HL-60/S4 treated with retinoic acid at 250 ng/mL for 4 days and 3 days (cell line): ENCODE measurements around the gene PHLPP1.

Source experiments
- in situ Hi-C: fragments of 300-500 bp; cut with MboI; formaldehyde crosslinking; loops from 2 replicates; pipeline ENCODE4 v1.7.0; 2022; ENCODE audit warnings: low sequenced_read_pairs

The PHLPP1 gene

GRCh38 chr18:62933261-62933887 is 218.0 kb downstream of the PHLPP1 start:
- in situ Hi-C loops, result no loop called here

DNA sequence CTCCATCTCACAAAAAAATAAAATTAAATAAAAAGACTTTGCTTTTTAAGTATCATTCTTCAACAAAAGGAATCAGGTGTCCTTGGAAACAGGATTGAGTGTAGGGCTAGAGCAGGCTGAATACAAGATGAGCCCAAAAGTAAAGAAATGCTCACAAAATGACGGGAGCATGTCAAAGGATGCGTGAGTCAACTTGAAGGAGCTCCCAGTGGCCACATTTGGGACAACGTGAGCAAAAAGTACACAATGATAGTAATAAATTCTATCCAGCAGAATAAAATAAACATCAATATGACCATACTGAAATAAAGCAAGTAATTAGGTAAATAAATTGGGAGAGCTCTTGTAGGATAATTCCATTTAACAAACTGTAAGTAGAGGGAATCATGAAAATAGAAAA is 220.7 kb downstream of the PHLPP1 start:
- in situ Hi-C loops, result no loop called here

DNA sequence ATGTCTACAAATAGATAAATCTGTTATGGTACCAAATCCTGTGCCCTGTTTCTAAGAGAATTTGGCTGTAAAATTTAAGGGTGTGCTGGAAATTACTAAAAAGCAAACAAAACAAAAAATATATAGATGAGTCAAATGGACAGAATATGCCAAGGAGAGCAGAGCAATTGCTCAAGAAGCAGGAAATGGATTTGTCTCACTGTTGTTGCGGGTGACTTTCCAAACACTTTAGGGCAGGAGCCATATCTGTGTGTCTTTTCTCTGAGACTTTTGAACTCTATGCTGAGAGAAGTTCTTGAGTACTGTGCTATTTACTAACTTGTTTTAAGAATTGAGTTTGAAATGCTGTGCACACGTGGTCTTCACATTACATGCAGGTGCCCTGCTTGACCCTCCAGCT is 221.7 kb downstream of the PHLPP1 start:
- in situ Hi-C loops, result no loop called here

GRCh38 chr18:62938006-62938405 is 222.7 kb downstream of the PHLPP1 start:
- in situ Hi-C loops, result no loop called here

DNA sequence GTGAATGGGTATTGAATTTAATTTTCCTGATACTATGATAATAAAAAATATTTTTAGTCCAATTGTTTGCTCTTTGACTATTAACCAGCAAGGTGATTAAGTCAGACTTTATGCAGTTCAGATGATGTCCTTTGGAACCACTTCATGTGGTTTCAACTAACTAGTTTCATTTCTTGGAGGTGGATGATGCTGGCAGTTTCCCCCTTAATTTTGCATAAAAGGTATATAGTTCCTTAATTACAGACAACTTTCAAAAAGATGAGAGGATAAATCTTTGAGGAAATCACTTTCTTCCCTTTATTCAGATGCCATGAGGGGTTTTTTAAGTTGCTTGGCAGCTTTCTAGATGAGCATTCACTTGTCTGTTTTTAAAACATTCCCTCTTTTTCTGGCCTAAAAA is 223.1 kb downstream of the PHLPP1 start:
- in situ Hi-C loops, result no loop called here

DNA sequence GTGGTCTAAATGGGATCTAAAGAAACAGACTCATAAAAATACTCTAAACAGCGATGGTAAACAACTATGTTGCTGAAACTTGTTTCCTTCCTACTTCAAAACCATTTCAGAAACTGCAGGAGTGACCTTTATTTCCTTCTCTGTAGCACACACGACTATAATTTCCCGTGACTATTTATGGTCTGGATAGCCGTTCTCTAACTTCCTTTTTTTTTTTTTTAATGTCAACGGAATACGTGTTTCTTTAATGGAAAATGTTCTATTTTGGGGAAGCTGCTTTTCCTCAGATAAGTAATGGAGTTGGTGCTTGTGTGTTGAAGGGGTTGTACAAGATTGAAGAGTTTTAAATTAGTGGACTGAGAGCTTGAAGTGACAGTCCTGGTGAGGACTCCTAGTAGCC is 224.1 kb downstream of the PHLPP1 start:
- in situ Hi-C loops, result no loop called here

GRCh38 chr18:62939926-62940325 is 224.6 kb downstream of the PHLPP1 start:
- in situ Hi-C loops, result no loop called here

DNA sequence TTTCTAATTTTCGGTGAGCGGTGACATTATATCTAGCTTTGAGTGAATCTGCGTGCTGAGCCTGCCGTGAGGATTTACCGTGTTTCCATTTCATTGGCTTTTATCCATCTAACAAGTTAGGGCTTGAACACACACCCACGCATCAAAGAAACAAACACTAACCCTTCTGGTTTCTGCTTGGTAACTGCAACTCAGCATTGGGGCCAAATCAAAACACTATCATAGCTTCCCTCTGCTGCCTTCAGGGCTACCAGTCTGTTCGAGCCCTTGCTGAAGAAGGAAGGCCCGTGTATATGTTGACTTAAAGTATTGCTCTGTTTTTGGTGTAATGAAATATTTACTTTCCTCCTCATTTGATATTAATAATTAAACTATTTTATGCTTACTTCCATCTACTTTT is 227.2 kb downstream of the PHLPP1 start:
- in situ Hi-C loops, result no loop called here

- in situ Hi-C loops, result no loop called here
These were observed 229.1 kb downstream of the PHLPP1 start for GRCh38 chr18:62944454-62944853.

DNA sequence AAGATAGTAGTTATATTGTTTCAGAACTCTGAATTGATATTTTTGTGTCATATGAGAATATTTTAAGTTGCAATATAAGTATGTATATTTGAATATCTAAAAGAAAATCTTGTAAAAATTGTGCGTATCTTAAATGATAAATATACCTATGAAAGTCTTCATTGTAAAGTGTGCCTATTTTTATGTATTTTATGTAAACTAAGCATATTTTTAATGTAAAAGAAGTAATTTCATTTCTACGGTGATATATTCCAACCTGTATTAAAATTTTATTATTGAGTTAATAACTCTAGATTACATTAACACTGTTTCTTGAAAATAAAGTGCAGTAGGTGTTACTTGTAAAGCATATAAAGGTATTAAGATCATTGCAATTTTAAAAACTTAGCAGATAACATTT is 233.4 kb downstream of the PHLPP1 start:
- in situ Hi-C loops, result no loop called here

- in situ Hi-C loops, result loop anchor here (10.0 kb wide), 1 partner anchor 235 kb away; the partner anchor contains the start of gene PHLPP1
These were observed 234.9 kb downstream of the PHLPP1 start for GRCh38 chr18:62950246-62950645.

GRCh38 chr18:62952807-62953206 is 237.5 kb downstream of the PHLPP1 start:
- in situ Hi-C loops, result loop anchor here (10.0 kb wide), 1 partner anchor 238 kb away; the partner anchor contains the start of gene PHLPP1

DNA sequence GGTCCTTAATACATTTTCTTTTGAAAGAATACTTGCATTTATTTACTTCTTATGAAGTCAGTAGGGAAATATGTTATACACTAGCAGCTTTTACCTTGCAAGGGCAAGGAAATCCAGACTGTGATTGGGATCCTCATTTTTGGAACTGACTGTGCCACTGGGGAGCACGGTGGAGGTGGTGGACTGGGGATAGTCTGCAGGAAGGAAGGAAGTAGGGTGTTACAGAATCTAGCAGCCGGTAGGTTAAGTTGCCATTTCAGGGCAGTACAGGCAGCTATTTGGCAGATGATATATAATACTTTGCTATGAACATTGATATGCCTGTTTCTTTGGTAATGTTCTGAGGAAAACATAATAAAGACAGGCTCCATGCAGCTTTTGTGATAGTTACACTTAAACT is 238.3 kb downstream of the PHLPP1 start:
- in situ Hi-C loops, result loop anchor here (10.0 kb wide), 1 partner anchor 239 kb away; the partner anchor contains the start of gene PHLPP1

DNA sequence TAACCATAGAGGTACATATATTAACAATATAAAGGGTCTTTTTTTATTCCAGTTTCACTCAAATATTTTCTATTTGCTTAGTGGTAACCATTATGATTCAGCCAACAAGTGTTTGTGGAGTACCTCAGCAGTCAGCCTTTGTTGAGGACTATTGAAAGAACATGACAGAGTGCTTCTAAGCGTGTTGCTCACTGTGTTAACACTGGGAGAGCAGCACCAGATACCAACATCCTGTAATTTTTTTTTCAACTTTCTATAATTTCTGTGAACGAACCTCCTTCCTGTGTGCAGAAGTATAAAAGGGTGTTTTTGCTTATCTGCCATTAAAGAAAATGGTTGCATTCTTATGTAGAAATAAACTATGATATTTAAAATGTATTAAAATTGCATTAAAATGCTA is 239.0 kb downstream of the PHLPP1 start:
- in situ Hi-C loops, result loop anchor here (10.0 kb wide), 1 partner anchor 240 kb away; the partner anchor contains the start of gene PHLPP1

- in situ Hi-C loops, result loop anchor here (10.0 kb wide), 1 partner anchor 243 kb away; the partner anchor contains the start of gene PHLPP1
These were observed 242.6 kb downstream of the PHLPP1 start for GRCh38 chr18:62957885-62958472.

DNA sequence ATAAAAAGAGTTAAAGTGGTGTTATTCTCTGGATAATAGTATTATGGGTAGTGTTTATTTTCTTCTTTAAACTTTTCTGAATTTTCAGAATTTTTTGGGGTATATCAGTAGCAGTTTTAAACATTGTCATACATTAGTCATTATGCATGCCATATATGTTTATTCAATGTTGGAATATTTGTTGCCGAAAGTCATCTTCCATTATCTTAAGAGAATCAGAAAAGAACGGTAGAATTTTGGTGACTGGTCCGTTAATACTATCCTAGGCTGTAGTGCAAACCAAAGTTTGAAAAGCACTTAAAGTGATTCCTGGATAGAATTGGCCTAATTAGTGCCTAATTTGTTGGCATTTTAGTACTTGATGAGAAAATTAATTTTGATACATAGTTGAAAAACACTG is 244.1 kb downstream of the PHLPP1 start:
- in situ Hi-C loops, result loop anchor here (10.0 kb wide), 1 partner anchor 245 kb away; the partner anchor contains the start of gene PHLPP1

- in situ Hi-C loops, result no loop called here
These were observed 248.2 kb downstream of the PHLPP1 start for GRCh38 chr18:62963507-62963906.

GRCh38 chr18:62964432-62964831 is 249.1 kb downstream of the PHLPP1 start:
- in situ Hi-C loops, result no loop called here

DNA sequence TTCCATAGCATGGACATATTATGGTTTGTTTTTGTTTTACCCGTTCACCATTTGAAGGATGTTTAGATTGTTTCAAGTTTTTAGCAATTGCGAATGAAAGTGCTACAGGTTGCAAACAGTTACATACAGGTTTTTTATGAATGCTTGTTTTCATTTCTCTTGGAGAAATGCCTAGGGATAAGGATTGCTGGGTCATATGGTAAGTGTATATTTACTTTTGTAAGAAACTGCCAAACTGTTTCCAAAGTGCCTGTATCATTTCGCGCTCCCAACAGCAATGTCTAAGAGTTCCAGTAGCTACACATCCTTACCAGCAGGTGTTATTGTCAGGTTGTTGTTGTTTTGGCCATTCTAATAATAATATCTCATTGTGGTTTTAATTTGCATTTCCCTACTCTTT is 251.7 kb downstream of the PHLPP1 start:
- in situ Hi-C loops, result no loop called here

DNA sequence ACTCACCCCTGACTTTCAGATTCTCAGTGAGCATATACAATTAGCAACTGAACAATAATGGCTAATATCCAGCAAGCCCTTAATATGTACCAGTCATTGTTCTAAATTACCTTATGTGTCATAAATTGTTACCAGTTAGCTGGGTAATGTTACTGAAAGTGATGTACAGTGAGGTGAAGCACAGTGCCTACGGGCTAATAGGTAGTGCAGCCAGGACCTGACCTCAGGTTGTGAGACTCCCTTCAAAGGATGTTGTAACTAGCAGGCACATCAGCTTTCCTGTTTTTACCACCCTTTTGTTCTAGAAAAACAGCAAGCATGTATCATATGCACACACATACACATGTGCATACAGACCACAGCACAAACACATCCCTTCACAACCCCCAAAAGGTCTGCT is 258.3 kb downstream of the PHLPP1 start:
- in situ Hi-C loops, result no loop called here

DNA sequence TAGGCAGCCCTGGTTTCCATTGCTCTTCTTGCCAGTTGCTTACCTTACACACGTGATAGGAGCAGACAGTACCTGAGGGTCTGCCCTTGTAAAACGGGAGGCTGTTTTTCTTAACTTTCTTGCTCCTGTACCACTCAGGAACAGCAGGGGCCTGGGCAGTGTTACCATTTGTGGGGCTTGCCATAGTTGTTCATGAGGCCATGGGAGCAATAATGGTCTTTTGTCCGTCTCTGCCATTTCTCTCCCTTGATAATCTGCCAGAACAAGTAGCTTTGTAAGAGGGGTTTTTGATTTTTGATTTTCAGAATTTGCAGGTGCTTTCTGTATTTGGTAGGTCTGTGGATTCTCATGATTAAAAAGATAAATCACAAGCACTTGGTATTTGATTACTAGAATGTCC is 259.0 kb downstream of the PHLPP1 start:
- in situ Hi-C loops, result no loop called here

GRCh38 chr18:62974928-62975675 is 259.8 kb downstream of the PHLPP1 start:
- in situ Hi-C loops, result loop anchor here (25.0 kb wide), 2 partner anchors 363 to 788 kb away; partner anchors contain the start of genes PIGN and RELCH
